ENCODE data around the gene KCNK18. TPM values are rescaled to one million over a fixed set of nuclear protein-coding genes. Genes with fewer than 3 reads are reported as not detected.

Gene KCNK18
- total RNA-seq, 1 donor from 2014 or later: not detected

GRCh38 chr10:117158297-117158696 lies 39.0 kb upstream of the KCNK18 start:
- peaks cover 33% of the 10 kb centered on the region for H3F3A ChIP-seq (ENCODE audit: low read depth)

DNA sequence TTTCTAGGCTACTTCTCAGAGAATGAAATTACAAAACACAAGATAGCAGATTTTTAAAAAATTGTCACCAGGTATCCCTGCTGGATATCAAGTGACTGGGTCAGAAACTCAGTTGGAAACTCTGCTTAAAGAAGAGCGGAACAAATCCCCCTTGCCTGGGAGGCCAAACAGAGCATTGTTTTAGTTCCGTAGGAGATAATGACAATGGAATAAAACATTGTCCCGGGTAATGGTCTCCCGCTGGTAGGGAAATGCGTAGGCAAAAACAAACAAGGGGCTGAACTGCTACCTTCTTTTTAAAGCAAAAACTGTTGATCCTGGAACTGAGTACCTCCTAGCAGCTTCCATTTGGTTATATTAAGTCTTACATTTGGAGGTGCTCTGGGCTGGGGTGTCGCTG lies 37.9 kb upstream of the KCNK18 start:
- H3K4me1 ChIP-seq: peaks cover 47% of the 10 kb centered on the region
- TF ChIP-seq, protein P1, sequence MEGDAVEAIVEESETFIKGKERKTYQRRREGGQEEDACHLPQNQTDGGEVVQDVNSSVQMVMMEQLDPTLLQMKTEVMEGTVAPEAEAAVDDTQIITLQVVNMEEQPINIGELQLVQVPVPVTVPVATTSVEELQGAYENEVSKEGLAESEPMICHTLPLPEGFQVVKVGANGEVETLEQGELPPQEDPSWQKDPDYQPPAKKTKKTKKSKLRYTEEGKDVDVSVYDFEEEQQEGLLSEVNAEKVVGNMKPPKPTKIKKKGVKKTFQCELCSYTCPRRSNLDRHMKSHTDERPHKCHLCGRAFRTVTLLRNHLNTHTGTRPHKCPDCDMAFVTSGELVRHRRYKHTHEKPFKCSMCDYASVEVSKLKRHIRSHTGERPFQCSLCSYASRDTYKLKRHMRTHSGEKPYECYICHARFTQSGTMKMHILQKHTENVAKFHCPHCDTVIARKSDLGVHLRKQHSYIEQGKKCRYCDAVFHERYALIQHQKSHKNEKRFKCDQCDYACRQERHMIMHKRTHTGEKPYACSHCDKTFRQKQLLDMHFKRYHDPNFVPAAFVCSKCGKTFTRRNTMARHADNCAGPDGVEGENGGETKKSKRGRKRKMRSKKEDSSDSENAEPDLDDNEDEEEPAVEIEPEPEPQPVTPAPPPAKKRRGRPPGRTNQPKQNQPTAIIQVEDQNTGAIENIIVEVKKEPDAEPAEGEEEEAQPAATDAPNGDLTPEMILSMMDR (IDR thresholded peaks at IDR 0.05): no peak
- peak; percentile 6 for TF ChIP-seq EZH2 (IDR thresholded peaks at IDR 0.05)
- H3K4me1 Mint-ChIP-seq: peaks cover 16% of the 10 kb centered on the region
- no peak overlapping the region for H3K27ac Mint-ChIP-seq
- H3K27ac ChIP-seq: no peak overlapping the region
- peaks cover 33% of the 10 kb centered on the region for H3F3A ChIP-seq (ENCODE audit: low read depth)
- H3K4me2 ChIP-seq: peak overlapping the region; percentile 62
- H3K9me3 ChIP-seq (ENCODE audit: low read depth): no peaks in the 10 kb centered on the region
- no peaks in the 10 kb centered on the region for H3K36me3 ChIP-seq
- H3K79me2 ChIP-seq (ENCODE audit: low read depth): no peaks in the 10 kb centered on the region
- peak overlapping the region; percentile 8 for H3K4me3 ChIP-seq
- H3K9ac ChIP-seq: no peak overlapping the region
- no peaks in the 10 kb centered on the region for H3K36me3 Mint-ChIP-seq
- peaks cover 100% of the 10 kb centered on the region for H3K27me3 ChIP-seq
- peak; percentile 84 for DNase-seq (ENCODE audit: low spot score)
- peaks cover 21% of the 10 kb centered on the region for H4K20me1 ChIP-seq (ENCODE audit: low read depth)
- H3K27me3 Mint-ChIP-seq (ENCODE audit: insufficient read depth, low read depth): peaks cover 54% of the 10 kb centered on the region
- H2AFZ ChIP-seq (replicated peaks): no peak overlapping the region
- H3K9me3 Mint-ChIP-seq: no peaks in the 10 kb centered on the region
- no peak overlapping the region for H3K4me3 Mint-ChIP-seq

More at GRCh38 chr10:117158297-117158696, 39.0 kb upstream of the KCNK18 start:
- no peak overlapping the region for H2AFZ ChIP-seq (replicated peaks)
- H3K9ac ChIP-seq: no peak overlapping the region
- TF ChIP-seq EZH2phosphoT487 (IDR thresholded peaks at IDR 0.05) (no peak), EZH2 (IDR thresholded peaks at IDR 0.05) (no peak)
- TF ChIP-seq, protein P1 (IDR thresholded peaks at IDR 0.05): no peak
- H3K36me3 ChIP-seq: no peaks in the 10 kb centered on the region
- H4K20me1 ChIP-seq (ENCODE audit: low read depth): peaks cover 13% of the 10 kb centered on the region
- no peak overlapping the region for H3K4me3 Mint-ChIP-seq
- peaks cover 11% of the 10 kb centered on the region for H3K4me1 Mint-ChIP-seq
- H3K27ac ChIP-seq: no peak overlapping the region
- peaks cover 46% of the 10 kb centered on the region for H3K27me3 Mint-ChIP-seq (ENCODE audit: insufficient read depth, low read depth)
- H3K27ac Mint-ChIP-seq: no peak overlapping the region
- peaks cover 100% of the 10 kb centered on the region for H3K27me3 ChIP-seq
- H3K9me3 Mint-ChIP-seq: no peaks in the 10 kb centered on the region
- peak overlapping the region; percentile 62 for H3K4me2 ChIP-seq
- peaks cover 42% of the 10 kb centered on the region for H3K4me1 ChIP-seq
- no peaks in the 10 kb centered on the region for H3K36me3 Mint-ChIP-seq
- no peaks in the 10 kb centered on the region for H3K79me2 ChIP-seq (ENCODE audit: low read depth)
- H3K4me3 ChIP-seq: no peak overlapping the region
- DNase-seq (ENCODE audit: low spot score): no peak
- no peaks in the 10 kb centered on the region for H3K9me3 ChIP-seq (ENCODE audit: low read depth)

DNA sequence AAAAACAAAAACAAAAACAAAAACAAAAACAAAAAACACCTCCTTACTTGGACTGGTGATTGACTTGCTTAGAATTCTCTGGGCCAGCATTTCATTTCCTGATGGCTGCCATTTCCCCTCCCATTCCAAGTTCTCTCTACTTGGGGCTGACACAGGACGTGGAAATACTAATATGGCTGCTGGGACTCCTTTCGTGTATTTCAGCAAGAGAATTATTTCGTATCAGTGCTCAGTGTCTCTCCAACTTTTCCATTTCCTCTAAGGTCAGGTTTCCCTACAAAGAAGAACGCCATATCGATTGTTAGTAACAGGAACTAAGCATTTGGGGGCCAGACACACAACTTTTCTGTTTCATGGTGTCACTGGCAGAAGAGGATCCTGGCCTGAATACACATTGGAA lies 36.7 kb upstream of the KCNK18 start:
- Histone ChIP-seq H3K9me3 (ENCODE audit: low read depth) (no peaks in the 10 kb centered on the region), H3K27ac (no peak overlapping the region), H3K4me3 (no peak overlapping the region), H3K36me3 (no peaks in the 10 kb centered on the region), H4K20me1 (ENCODE audit: low read depth) (peaks cover 29% of the 10 kb centered on the region), H3K9ac (no peak overlapping the region), H3K27me3 (peaks cover 100% of the 10 kb centered on the region), H2AFZ (replicated peaks) (no peak overlapping the region), H3K4me2 (no peak overlapping the region), H3F3A (ENCODE audit: low read depth) (peaks cover 42% of the 10 kb centered on the region), H3K4me1 (peaks cover 47% of the 10 kb centered on the region), H3K79me2 (ENCODE audit: low read depth) (no peaks in the 10 kb centered on the region)
- H3K9me3 Mint-ChIP-seq: no peaks in the 10 kb centered on the region
- peaks cover 63% of the 10 kb centered on the region for H3K27me3 Mint-ChIP-seq (ENCODE audit: insufficient read depth, low read depth)
- H3K4me3 Mint-ChIP-seq: no peak overlapping the region
- DNase-seq (ENCODE audit: low spot score): no peak
- H3K4me1 Mint-ChIP-seq: peaks cover 19% of the 10 kb centered on the region
- TF ChIP-seq, protein P1 (IDR thresholded peaks at IDR 0.05): no peak
- TF ChIP-seq EZH2phosphoT487 (IDR thresholded peaks at IDR 0.05) (peak; percentile 24), EZH2 (IDR thresholded peaks at IDR 0.05) (peak; percentile 26)
- H3K27ac Mint-ChIP-seq: no peak overlapping the region
- no peaks in the 10 kb centered on the region for H3K36me3 Mint-ChIP-seq

Measured in neural progenitor cell (in vitro differentiated cells).